ENCODE results near the gene RXRA. TPM values are rescaled to one million over a fixed set of nuclear protein-coding genes. Genes with fewer than 3 reads are reported as not detected.

Gene RXRA
- total and polyA plus RNA-seq, 10 of the 15 experiments (the other 5 are each of a cell fraction or from before 2014, with no cell fraction given) = 0.89 to 36.8 (median 11.1) TPM

DNA sequence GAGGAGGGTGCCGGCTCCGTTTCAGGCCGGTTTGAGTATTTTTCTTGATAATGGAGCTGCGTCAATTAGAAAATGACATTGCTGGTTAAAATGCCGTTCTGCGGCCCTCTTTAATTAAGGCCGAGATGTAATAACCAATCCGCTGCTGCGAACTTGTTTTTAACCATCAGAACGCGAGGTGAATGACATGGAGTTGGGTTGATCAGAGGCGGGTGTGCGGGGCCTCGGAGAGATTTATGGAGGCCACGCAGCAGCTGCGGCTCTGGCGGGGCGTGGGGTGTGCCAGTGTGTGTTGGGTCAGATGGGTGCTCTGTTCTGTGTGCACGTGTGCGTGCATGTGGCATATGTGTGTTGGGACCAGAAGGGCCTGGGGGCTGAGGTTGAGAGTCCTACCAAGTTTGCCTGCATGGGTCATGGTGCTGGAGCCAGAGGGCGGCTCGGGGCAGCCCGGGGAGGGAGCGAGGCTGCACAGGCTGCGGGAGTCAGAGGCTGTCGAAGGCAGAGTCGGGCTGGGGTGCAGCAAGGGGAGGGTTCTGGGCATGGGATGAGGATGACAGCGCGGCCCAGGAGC lies 25.4 kb downstream of the RXRA start:
- no peak overlapping the region for H3K4me2 ChIP-seq (ENCODE audit: control insufficient read depth, insufficient read depth)
- H3K9ac ChIP-seq (ENCODE audit: control insufficient read depth, insufficient read depth, low read length) = no peak overlapping the region
- 64% methylated on average over 29 of the region's 29 CpGs for WGBS (ENCODE audit: insufficient coverage, insufficient replicate concordance, low lambda C conversion rate, missing lambda C conversion rate)
- SMC1A ChIA-PET (ENCODE audit: uncharacterized antibody, unreplicated experiment) = no interaction called here
- in situ Hi-C loops (cut with MboI) (no loop called here), intact Hi-C loops (cut with micrococcal nuclease; ENCODE audit: unreplicated experiment) (no loop called here)
- FAIRE-seq (no peak), DNase-seq (ENCODE audit: low read depth, low spot score) (no peak), ATAC-seq (no peak)
- H3K4me3 ChIP-seq = no peak overlapping the region
- no peak for TF ChIP-seq SMC3 (IDR thresholded peaks at IDR 0.05; ENCODE audit: borderline replicate concordance, low read length)
- no peak for TF ChIP-seq EZH2 (IDR thresholded peaks at IDR 0.05; ENCODE audit: borderline replicate concordance, control insufficient read depth, low read depth, low read length)
- no peak for TF ChIP-seq EED (IDR thresholded peaks at IDR 0.05; ENCODE audit: low read depth)
- H2AFZ ChIP-seq (ENCODE audit: control insufficient read depth, low read depth, low read length) = no peak overlapping the region
- POLR2A ChIA-PET = no interaction called here
- H3K27ac ChIP-seq (ENCODE audit: control insufficient read depth, insufficient read depth) = no peak overlapping the region
- H3K9me3 ChIP-seq (replicated peaks; ENCODE audit: control insufficient read depth, insufficient read depth, low read length) = no peaks in the 10 kb centered on the region
- CTCF ChIA-PET = no interaction called here
- RAD21 ChIA-PET (ENCODE audit: unreplicated experiment) = no interaction called here
- no peaks in the 10 kb centered on the region for H3K79me2 ChIP-seq (ENCODE audit: control insufficient read depth, insufficient read depth, low read length)
- no peaks in the 10 kb centered on the region; a peak in 1 of 4 replicates for H3K27me3 ChIP-seq (replicated peaks in 1 of 2; ENCODE audit: control insufficient read depth in 2 of 2, insufficient read depth in 2 of 2, low read length in 1 of 2)
- H3K4me1 ChIP-seq (ENCODE audit: control insufficient read depth, insufficient read depth, low read length) = no peaks in the 10 kb centered on the region
- no TSS peak for BruUV-seq (replicated peaks)
- H4K20me1 ChIP-seq (ENCODE audit: control insufficient read depth, insufficient read depth) = no peaks in the 10 kb centered on the region
- no peaks in the 10 kb centered on the region for H3K36me3 ChIP-seq (ENCODE audit: control insufficient read depth in 2 of 2, insufficient read depth in 2 of 2, low read length in 1 of 2)

DNA sequence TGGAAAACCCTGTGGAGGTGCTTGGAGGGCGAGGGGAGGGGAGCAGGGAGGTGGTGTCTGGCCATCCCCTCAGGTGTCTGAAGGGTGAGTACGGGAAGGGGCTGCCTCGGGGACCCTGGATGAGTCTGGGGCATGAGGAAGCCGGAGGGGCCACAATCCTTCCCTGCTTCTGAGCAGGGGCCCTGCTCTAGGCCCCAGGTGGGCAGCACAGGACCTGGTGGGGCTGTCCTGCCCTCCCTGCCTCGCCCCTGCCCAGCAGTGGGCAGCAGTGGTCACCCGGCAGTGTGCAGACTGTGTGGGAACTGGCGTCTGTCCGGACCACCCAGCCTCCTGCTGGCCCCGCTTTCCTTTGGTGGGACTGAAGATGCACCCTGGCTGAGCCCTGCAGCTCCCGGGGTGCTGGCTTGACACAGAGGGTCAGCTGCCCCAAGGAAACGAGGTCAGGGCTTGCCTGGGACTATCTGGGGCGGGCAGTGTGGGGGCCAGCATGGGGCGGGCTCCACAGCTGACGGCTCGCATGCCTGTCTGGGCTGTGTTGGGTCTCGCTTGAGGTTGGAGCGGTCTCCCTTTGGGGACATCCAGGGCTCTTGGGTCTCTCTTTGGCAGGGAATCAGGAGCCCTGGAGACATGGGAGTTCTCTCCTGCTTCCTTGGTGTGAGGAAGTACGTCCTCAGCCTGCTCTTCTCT lies 26.1 kb downstream of the RXRA start:
- Histone ChIP-seq H3K36me3 (ENCODE audit: control insufficient read depth in 2 of 2, insufficient read depth in 2 of 2, low read length in 1 of 2) (no peaks in the 10 kb centered on the region), H3K4me3 (no peak overlapping the region), H4K20me1 (ENCODE audit: control insufficient read depth, insufficient read depth) (no peaks in the 10 kb centered on the region), H2AFZ (ENCODE audit: control insufficient read depth, low read depth, low read length) (no peak overlapping the region), H3K27ac (ENCODE audit: control insufficient read depth, insufficient read depth) (no peak overlapping the region), H3K4me1 (ENCODE audit: control insufficient read depth, insufficient read depth, low read length) (no peaks in the 10 kb centered on the region), H3K79me2 (ENCODE audit: control insufficient read depth, insufficient read depth, low read length) (no peaks in the 10 kb centered on the region), H3K9ac (ENCODE audit: control insufficient read depth, insufficient read depth, low read length) (no peak overlapping the region), H3K9me3 (replicated peaks; ENCODE audit: control insufficient read depth, insufficient read depth, low read length) (no peaks in the 10 kb centered on the region), H3K4me2 (ENCODE audit: control insufficient read depth, insufficient read depth) (no peak overlapping the region), H3K27me3 (replicated peaks in 1 of 2; ENCODE audit: control insufficient read depth in 2 of 2, insufficient read depth in 2 of 2, low read length in 1 of 2) (no peaks in the 10 kb centered on the region; a peak in 1 of 4 replicates)
- FAIRE-seq (no peak), DNase-seq (ENCODE audit: low read depth, low spot score) (no peak), ATAC-seq (no peak)
- no TSS peak for BruUV-seq (replicated peaks)
- intact Hi-C loops (cut with micrococcal nuclease; ENCODE audit: unreplicated experiment) = no loop called here
- POLR2A ChIA-PET = no interaction called here
- CTCF ChIA-PET = no interaction called here
- WGBS (ENCODE audit: insufficient coverage, insufficient replicate concordance, low lambda C conversion rate, missing lambda C conversion rate) = 31% methylated on average over 16 of the region's 18 CpGs
- SMC1A ChIA-PET (ENCODE audit: uncharacterized antibody, unreplicated experiment) = no interaction called here
- RAD21 ChIA-PET (ENCODE audit: unreplicated experiment) = no interaction called here
- in situ Hi-C loops (cut with MboI) = no loop called here
- TF ChIP-seq HDAC2 (IDR thresholded peaks at IDR 0.05) = no peak
- TF ChIP-seq, protein P1, sequence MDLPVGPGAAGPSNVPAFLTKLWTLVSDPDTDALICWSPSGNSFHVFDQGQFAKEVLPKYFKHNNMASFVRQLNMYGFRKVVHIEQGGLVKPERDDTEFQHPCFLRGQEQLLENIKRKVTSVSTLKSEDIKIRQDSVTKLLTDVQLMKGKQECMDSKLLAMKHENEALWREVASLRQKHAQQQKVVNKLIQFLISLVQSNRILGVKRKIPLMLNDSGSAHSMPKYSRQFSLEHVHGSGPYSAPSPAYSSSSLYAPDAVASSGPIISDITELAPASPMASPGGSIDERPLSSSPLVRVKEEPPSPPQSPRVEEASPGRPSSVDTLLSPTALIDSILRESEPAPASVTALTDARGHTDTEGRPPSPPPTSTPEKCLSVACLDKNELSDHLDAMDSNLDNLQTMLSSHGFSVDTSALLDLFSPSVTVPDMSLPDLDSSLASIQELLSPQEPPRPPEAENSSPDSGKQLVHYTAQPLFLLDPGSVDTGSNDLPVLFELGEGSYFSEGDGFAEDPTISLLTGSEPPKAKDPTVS (IDR thresholded peaks at IDR 0.05; ENCODE audit: low read depth, low read length) = no peak
- no peak for TF ChIP-seq HDGF (IDR thresholded peaks at IDR 0.05)
- no peak for TF ChIP-seq ZNF622 (IDR thresholded peaks at IDR 0.05)
- TF ChIP-seq MLLT1 (IDR thresholded peaks at IDR 0.05) = no peak
- no peak for TF ChIP-seq CHD4 (IDR thresholded peaks at IDR 0.05)
- TF ChIP-seq DPF2 (IDR thresholded peaks at IDR 0.05) = no peak
- TF ChIP-seq, protein P2, sequence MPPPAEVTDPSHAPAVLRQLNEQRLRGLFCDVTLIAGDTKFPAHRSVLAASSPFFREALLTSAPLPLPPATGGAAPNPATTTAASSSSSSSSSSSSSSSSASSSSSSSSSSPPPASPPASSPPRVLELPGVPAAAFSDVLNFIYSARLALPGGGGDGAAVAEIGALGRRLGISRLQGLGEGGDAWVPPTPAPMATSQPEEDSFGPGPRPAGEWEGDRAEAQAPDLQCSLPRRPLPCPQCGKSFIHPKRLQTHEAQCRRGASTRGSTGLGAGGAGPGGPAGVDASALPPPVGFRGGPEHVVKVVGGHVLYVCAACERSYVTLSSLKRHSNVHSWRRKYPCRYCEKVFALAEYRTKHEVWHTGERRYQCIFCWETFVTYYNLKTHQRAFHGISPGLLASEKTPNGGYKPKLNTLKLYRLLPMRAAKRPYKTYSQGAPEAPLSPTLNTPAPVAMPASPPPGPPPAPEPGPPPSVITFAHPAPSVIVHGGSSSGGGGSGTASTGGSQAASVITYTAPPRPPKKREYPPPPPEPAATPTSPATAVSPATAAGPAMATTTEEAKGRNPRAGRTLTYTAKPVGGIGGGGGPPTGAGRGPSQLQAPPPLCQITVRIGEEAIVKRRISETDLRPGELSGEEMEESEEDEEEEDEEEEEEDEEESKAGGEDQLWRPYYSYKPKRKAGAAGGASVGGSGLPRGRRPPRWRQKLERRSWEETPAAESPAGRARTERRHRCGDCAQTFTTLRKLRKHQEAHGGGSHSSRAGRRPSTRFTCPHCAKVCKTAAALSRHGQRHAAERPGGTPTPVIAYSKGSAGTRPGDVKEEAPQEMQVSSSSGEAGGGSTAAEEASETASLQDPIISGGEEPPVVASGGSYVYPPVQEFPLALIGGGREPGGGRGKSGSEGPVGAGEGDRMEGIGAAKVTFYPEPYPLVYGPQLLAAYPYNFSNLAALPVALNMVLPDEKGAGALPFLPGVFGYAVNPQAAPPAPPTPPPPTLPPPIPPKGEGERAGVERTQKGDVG (CRISPR knock-in tag; IDR thresholded peaks at IDR 0.05) = no peak

All from GM12878 (cell line).